ENCODE data around the gene STAT3.

Gene STAT3

DNA sequence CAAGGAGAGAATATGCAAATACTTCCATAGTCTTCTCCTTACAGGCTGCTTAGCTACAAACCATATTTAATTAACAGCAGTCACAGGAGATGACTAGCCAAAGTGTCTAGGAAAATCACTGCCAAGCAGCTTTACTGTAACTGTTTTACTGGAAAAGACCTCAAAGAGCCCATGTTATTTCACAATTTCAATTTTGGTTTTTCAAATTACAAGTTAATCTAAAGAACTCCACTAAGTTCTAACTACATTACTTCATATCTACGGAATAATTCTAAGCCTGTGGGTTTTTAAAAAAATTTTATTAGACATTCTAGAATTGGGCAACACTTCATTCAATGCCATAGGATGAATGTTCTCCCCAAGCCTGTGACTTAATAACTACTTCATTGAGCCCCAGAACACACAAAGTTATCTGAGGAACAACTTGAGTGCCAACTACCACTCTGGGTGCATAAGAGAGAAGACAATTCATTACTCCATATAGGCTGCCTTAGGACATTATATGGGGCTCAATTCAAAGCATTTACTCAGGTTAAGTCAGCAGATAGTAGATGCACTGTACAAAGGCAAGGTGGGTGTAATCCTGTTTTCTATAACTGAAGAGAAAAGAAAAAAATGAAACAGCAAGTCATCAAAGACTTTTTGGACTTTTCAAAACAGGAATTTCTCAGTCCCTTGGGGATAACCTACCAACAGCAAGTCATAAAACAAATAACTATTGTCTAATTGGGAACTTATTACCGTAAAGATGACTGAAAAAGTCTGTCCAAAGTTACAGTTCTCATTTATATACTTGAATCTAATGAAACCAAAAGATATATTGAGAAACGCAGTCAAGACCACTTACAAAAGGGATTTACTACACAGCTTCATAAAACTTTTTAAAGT is 33.0 kb downstream of the STAT3 start:
- Histone ChIP-seq H3K4me1 (ENCODE audit: insufficient read depth, insufficient read length) (no peaks in the 10 kb centered on the region), H3K9me3 (ENCODE audit: insufficient read depth, low read length) (no peaks in the 10 kb centered on the region), H3K9ac (ENCODE audit: insufficient read length, low read depth) (no peak overlapping the region), H3K36me3 (ENCODE audit: insufficient read depth, insufficient read length, low read length) (no peaks in the 10 kb centered on the region), H3K27me3 (ENCODE audit: insufficient read depth, insufficient read length) (no peaks in the 10 kb centered on the region), H3K4me3 (ENCODE audit: insufficient read length, low read depth) (no peak overlapping the region)
- no peak for TF ChIP-seq ZNF274 (IDR thresholded peaks at IDR 0.05; ENCODE audit: low read depth, low read length)
- no peak for TF ChIP-seq SUZ12 (IDR thresholded peaks at IDR 0.05; ENCODE audit: extremely low read depth, insufficient read depth, insufficient read length)
- TF ChIP-seq YY1 (IDR thresholded peaks at IDR 0.05; ENCODE audit: insufficient read depth, insufficient read length): no peak
- DNase-seq (ENCODE audit: low read depth, low spot score): no peak

DNA sequence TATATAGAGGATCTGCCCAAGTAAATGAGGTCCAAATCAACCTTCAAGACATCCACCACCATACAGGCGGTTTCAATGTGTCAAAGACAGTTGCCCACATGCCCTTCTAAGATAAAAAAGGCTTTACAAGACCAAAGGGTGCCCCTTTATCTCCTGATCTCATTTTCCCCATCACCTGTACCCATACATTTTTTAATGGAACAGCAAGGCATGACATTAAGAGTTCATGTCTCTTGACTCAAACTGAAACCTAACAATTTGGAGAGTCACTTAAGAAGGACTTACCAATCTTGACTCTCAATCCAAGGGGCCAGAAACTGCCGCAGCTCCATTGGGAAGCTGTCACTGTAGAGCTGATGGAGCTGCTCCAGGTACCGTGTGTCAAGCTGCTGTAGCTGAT is 40.1 kb downstream of the STAT3 start:
- Histone ChIP-seq H3K9me3 (ENCODE audit: insufficient read depth, low read length) (no peaks in the 10 kb centered on the region), H3K9ac (ENCODE audit: insufficient read length, low read depth) (no peak overlapping the region), H3K4me3 (ENCODE audit: insufficient read length, low read depth) (no peak overlapping the region), H3K36me3 (ENCODE audit: insufficient read depth, insufficient read length, low read length) (peaks cover 33% of the 10 kb centered on the region), H3K4me1 (ENCODE audit: insufficient read depth, insufficient read length) (peaks cover 2% of the 10 kb centered on the region), H3K27me3 (ENCODE audit: insufficient read depth, insufficient read length) (no peaks in the 10 kb centered on the region)
- no peak for TF ChIP-seq SUZ12 (IDR thresholded peaks at IDR 0.05; ENCODE audit: extremely low read depth, insufficient read depth, insufficient read length)
- no peak for TF ChIP-seq YY1 (IDR thresholded peaks at IDR 0.05; ENCODE audit: insufficient read depth, insufficient read length)
- no peak for TF ChIP-seq ZNF274 (IDR thresholded peaks at IDR 0.05; ENCODE audit: low read depth, low read length)
- DNase-seq (ENCODE audit: low read depth, low spot score): no peak

DNA sequence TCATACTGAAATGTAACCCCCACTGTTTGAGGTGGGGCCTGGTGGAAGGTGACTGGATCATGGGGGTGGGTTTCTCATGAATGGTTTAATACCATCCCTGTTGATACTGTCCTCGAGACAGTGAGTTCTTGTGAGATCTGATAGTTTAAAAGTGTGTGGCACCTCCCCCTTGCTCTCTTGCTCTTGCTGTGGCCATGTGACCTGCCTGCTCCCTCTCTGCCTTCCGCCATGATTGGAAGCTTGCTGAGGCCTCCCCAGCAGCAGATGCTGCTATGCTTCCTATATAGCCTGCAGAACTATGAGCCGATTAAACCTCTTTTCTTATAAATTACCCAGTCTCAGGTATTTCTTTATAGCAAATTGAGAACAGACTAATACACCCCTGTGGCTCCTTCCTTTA is 40.6 kb downstream of the STAT3 start:
- H3K4me3 ChIP-seq (ENCODE audit: insufficient read length, low read depth): no peak overlapping the region
- DNase-seq (ENCODE audit: low read depth, low spot score): no peak
- no peak overlapping the region for H3K9ac ChIP-seq (ENCODE audit: insufficient read length, low read depth)
- peaks cover 34% of the 10 kb centered on the region for H3K36me3 ChIP-seq (ENCODE audit: insufficient read depth, insufficient read length, low read length)
- H3K4me1 ChIP-seq (ENCODE audit: insufficient read depth, insufficient read length): peaks cover 2% of the 10 kb centered on the region
- no peak for TF ChIP-seq ZNF274 (IDR thresholded peaks at IDR 0.05; ENCODE audit: low read depth, low read length)
- no peak for TF ChIP-seq YY1 (IDR thresholded peaks at IDR 0.05; ENCODE audit: insufficient read depth, insufficient read length)
- TF ChIP-seq SUZ12 (IDR thresholded peaks at IDR 0.05; ENCODE audit: extremely low read depth, insufficient read depth, insufficient read length): no peak
- no peaks in the 10 kb centered on the region for H3K9me3 ChIP-seq (ENCODE audit: insufficient read depth, low read length)
- no peaks in the 10 kb centered on the region for H3K27me3 ChIP-seq (ENCODE audit: insufficient read depth, insufficient read length)

DNA sequence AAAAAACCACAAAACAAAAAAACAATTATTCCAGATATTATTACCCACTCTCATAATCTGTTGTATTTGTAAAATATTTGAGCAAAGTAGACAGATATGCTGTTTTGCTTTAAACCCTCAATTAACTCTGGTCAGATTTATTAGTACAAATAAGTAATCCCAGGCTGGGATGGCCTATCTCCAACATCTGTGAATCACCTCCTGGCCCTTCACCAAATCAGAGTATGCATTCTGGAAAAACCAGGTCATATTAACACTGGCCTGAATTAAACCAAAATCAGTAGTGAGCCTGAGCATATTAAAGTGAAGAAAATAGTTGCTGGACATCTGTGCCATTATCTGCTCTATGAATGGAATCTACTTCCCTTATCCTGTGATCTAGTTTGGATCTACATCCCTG is 41.0 kb downstream of the STAT3 start:
- H3K36me3 ChIP-seq (ENCODE audit: insufficient read depth, insufficient read length, low read length): peaks cover 34% of the 10 kb centered on the region
- TF ChIP-seq YY1 (IDR thresholded peaks at IDR 0.05; ENCODE audit: insufficient read depth, insufficient read length): no peak
- TF ChIP-seq ZNF274 (IDR thresholded peaks at IDR 0.05; ENCODE audit: low read depth, low read length): no peak
- no peak for TF ChIP-seq SUZ12 (IDR thresholded peaks at IDR 0.05; ENCODE audit: extremely low read depth, insufficient read depth, insufficient read length)
- no peak overlapping the region for H3K4me3 ChIP-seq (ENCODE audit: insufficient read length, low read depth)
- no peak for DNase-seq (ENCODE audit: low read depth, low spot score)
- H3K9me3 ChIP-seq (ENCODE audit: insufficient read depth, low read length): no peaks in the 10 kb centered on the region
- H3K27me3 ChIP-seq (ENCODE audit: insufficient read depth, insufficient read length): no peaks in the 10 kb centered on the region
- H3K4me1 ChIP-seq (ENCODE audit: insufficient read depth, insufficient read length): peaks cover 2% of the 10 kb centered on the region
- H3K9ac ChIP-seq (ENCODE audit: insufficient read length, low read depth): no peak overlapping the region

DNA sequence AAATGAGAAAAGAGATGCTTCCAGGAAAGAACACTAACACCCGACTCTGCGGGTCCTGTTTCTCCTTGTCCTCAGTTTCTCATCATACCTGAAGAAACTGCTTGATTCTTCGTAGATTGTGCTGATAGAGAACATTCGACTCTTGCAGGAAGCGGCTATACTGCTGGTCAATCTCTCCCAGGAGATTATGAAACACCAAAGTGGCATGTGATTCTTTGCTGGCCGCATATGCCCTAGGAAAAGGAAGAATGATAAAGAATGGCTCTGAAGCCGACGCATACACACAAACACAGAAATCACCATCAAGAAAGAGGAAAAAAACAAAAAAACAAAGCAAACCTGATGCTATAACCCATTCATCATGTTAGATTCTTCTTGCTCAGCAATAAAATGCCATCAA is 41.8 kb downstream of the STAT3 start:
- Histone ChIP-seq H3K9me3 (ENCODE audit: insufficient read depth, low read length) (no peaks in the 10 kb centered on the region), H3K9ac (ENCODE audit: insufficient read length, low read depth) (no peak overlapping the region), H3K27me3 (ENCODE audit: insufficient read depth, insufficient read length) (no peaks in the 10 kb centered on the region), H3K36me3 (ENCODE audit: insufficient read depth, insufficient read length, low read length) (peaks cover 40% of the 10 kb centered on the region), H3K4me3 (ENCODE audit: insufficient read length, low read depth) (no peak overlapping the region), H3K4me1 (ENCODE audit: insufficient read depth, insufficient read length) (peaks cover 2% of the 10 kb centered on the region)
- DNase-seq (ENCODE audit: low read depth, low spot score): no peak
- no peak for TF ChIP-seq YY1 (IDR thresholded peaks at IDR 0.05; ENCODE audit: insufficient read depth, insufficient read length)
- TF ChIP-seq ZNF274 (IDR thresholded peaks at IDR 0.05; ENCODE audit: low read depth, low read length): no peak
- no peak for TF ChIP-seq SUZ12 (IDR thresholded peaks at IDR 0.05; ENCODE audit: extremely low read depth, insufficient read depth, insufficient read length)

DNA sequence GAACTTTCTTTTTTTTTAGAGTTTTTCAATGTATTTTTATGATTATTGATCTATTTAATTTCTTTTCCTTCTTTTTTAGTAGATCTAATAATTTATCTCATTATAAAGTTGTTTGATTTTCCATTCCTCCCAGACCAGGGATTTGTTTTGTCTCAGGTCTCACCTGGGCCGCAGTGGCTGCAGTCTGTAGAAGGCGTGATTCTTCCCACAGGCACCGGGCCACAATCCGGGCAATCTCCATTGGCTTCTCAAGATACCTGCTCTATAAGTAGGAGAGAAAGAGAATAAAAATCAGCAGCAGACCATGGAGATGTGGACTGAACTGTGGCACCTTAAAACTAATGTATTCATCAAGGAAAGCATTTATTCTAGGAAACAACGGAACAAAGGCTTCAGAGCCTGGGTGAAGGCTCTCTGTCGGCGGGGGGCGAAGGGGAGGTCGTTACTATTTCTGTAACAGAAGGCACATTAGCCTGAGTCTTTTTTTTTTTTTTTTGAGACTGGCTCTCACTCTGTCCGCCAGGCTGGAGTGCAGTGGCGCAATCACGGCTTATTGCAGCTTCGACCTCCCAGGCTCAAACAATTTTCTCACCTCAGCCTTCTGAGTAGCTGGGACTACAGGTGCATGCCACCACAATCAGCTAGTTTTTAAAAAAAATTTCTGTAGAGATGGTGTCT is 42.7 kb downstream of the STAT3 start:
- no peak for DNase-seq (ENCODE audit: low read depth, low spot score)
- H3K27me3 ChIP-seq (ENCODE audit: insufficient read depth, insufficient read length): no peaks in the 10 kb centered on the region
- TF ChIP-seq YY1 (IDR thresholded peaks at IDR 0.05; ENCODE audit: insufficient read depth, insufficient read length): no peak
- H3K4me3 ChIP-seq (ENCODE audit: insufficient read length, low read depth): no peak overlapping the region
- no peak overlapping the region for H3K9ac ChIP-seq (ENCODE audit: insufficient read length, low read depth)
- peaks cover 2% of the 10 kb centered on the region for H3K4me1 ChIP-seq (ENCODE audit: insufficient read depth, insufficient read length)
- H3K9me3 ChIP-seq (ENCODE audit: insufficient read depth, low read length): no peaks in the 10 kb centered on the region
- peaks cover 49% of the 10 kb centered on the region for H3K36me3 ChIP-seq (ENCODE audit: insufficient read depth, insufficient read length, low read length)

DNA sequence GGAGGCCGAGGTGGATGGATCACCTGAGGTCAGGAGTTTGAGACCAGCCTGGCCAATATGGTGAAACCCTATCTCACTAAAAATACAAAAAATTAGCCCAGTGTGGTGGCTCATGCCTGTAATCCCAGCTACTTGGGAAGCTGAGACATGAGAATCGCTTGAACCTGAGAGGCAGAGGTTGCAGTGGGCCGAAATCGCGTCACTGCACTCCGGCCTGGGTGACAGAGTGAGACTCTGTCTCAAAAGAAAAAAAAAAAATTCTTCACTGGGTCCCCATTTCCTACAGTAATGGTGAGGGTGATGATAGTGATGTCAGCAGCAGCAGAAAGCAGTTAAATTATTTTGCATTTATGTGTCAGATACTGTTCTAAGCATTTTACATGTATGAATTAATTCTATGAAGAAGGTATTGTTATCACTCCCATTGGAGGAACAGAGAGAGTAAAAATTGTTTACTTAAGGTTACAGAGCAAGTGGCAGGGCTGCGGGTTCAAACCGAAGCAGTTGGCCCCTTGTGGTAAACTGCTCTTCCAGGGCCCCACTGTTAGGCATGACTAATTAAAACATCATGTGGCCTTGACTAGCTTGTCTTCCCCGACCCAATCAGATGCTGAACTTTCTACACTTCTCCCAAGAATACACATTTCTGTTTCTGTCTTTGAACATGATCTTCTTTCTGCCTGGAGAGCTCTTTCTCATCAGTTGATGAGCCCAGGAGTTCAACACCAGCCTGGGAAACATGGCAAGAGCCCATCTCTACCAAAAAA is 45.8 kb downstream of the STAT3 start:
- Histone ChIP-seq H3K9me3 (ENCODE audit: insufficient read depth, low read length) (no peaks in the 10 kb centered on the region), H3K9ac (ENCODE audit: insufficient read length, low read depth) (no peak overlapping the region), H3K36me3 (ENCODE audit: insufficient read depth, insufficient read length, low read length) (peaks cover 64% of the 10 kb centered on the region), H3K4me3 (ENCODE audit: insufficient read length, low read depth) (no peak overlapping the region), H3K27me3 (ENCODE audit: insufficient read depth, insufficient read length) (no peaks in the 10 kb centered on the region), H3K4me1 (ENCODE audit: insufficient read depth, insufficient read length) (peaks cover 2% of the 10 kb centered on the region)
- TF ChIP-seq YY1 (IDR thresholded peaks at IDR 0.05; ENCODE audit: insufficient read depth, insufficient read length): no peak
- no peak for TF ChIP-seq SUZ12 (IDR thresholded peaks at IDR 0.05; ENCODE audit: extremely low read depth, insufficient read depth, insufficient read length)
- TF ChIP-seq ZNF274 (IDR thresholded peaks at IDR 0.05; ENCODE audit: low read depth, low read length): no peak
- DNase-seq (ENCODE audit: low read depth, low spot score): no peak

All from NT2/D1 (cell line).